Measurements from ENCODE around the gene RASD1.

The RASD1 gene

GRCh38 chr17:17518014-17518413 is 21.8 kb upstream of the RASD1 start:
- no peaks in the 10 kb centered on the region for H3K9me3 Mint-ChIP-seq
- ATAC-seq: no peak
- no peak overlapping the region for H3K4me3 Mint-ChIP-seq
- H3K36me3 Mint-ChIP-seq (ENCODE audit: low read depth): no peaks in the 10 kb centered on the region
- no peaks in the 10 kb centered on the region for H3K27me3 Mint-ChIP-seq
- H3K4me1 Mint-ChIP-seq: peaks cover 5% of the 10 kb centered on the region
- DNase-seq: no peak
- H3K27ac Mint-ChIP-seq: no peak overlapping the region

- Mint-ChIP-seq H3K27ac (no peak overlapping the region), H3K36me3 (ENCODE audit: low read depth) (no peaks in the 10 kb centered on the region), H3K9me3 (no peaks in the 10 kb centered on the region), H3K4me3 (no peak overlapping the region), H3K4me1 (peaks cover 5% of the 10 kb centered on the region), H3K27me3 (no peaks in the 10 kb centered on the region)
- DNase-seq: no peak
- ATAC-seq: no peak
Observed at GRCh38 chr17:17516941-17517720, 20.9 kb upstream of the RASD1 start.

DNA sequence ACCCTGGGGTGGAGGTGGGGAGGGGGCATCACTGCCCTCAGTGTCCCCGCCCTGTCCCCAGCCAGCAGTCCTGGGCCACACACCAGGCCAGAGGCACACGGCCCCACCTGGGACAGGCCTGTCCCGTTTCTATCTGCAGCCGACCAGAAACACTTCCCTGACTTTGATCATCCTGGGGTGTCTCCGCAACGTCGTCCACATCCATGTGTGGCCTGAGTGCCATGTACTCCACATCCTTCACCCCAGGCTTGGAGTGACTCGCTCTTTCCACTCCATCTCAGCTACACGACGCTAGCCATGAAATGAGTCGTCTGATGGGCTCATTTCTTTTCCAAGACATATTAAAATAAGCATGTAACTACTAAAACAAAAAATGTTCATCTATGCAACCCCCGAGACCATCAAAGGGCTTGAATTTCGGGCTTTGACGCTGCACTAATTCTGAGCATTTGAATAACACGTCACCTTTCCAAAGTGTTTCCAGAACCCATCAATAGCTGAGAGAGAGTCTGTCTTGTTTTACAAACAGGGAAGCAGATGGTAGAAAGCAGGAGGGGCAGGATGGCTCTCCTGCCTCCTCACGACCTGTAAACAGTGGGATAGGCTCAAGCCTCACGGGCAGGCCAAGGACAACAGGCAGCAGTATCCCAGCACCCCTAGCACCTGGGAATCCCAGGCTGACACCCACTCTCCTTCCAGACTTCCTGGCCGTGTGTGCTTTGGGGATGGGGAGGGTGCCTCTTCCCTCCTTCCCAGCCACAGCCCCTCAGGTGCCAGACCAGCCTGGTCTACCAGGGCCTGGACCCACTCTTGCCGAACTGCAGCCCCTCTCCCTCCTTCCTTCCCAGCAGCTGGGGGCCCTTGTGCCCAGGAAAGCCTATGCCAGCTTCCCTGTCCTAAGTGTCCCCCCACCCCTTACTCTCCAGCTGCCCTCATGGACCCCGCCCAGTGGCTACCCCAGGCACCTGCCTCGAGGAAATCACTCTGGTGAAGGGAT is 20.0 kb upstream of the RASD1 start:
- H3K27ac Mint-ChIP-seq: peak overlapping the region; percentile 6
- peak; percentile 48 for ATAC-seq

GRCh38 chr17:17514993-17515933 is 19.1 kb upstream of the RASD1 start:
- H3K27ac Mint-ChIP-seq: no peak overlapping the region
- DNase-seq: no peak
- H3K36me3 Mint-ChIP-seq (ENCODE audit: low read depth): no peaks in the 10 kb centered on the region
- H3K9me3 Mint-ChIP-seq: no peaks in the 10 kb centered on the region
- peaks cover 11% of the 10 kb centered on the region for H3K4me1 Mint-ChIP-seq
- no peak overlapping the region for H3K4me3 Mint-ChIP-seq
- no peak for ATAC-seq
- no peaks in the 10 kb centered on the region for H3K27me3 Mint-ChIP-seq

More for the DNA sequence above, 20.0 kb upstream of the RASD1 start:
- Mint-ChIP-seq H3K9me3 (no peaks in the 10 kb centered on the region), H3K36me3 (ENCODE audit: low read depth) (no peaks in the 10 kb centered on the region), H3K27me3 (no peaks in the 10 kb centered on the region), H3K4me3 (no peak overlapping the region), H3K4me1 (peaks cover 5% of the 10 kb centered on the region)
- DNase-seq: no peak

DNA sequence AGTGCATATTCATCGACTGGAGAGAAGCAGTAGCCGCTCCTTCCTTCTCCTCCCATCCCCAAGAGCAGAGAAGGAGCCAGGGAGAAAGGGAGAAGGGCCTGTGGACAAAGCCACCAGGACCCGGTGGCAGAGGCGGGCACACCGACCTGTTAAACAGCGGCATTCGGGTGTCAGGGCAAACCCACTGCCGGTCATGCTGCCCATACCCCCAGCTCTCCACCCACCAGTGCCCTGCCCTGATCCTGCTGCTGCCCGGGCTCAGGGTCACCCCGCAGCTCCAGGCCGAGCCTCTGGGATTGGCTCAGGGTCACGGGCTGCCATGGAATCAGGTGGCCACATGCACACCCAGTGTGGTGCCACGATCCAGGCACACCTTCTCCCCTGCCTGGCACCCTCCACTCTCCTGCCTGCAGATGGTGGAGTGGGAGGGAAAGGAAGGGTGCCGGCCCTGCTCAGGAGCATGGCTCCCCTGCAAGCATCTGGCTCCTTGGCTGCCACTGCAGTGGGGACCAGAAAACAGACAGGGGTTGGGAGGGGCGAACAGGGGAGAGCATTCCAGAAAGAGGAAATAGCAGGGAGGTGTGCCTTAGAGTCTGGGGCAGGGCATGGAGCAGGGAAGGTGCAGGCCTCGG is 18.3 kb upstream of the RASD1 start:
- no peak overlapping the region for H3K4me3 Mint-ChIP-seq
- H3K9me3 Mint-ChIP-seq: no peaks in the 10 kb centered on the region
- DNase-seq: no peak
- peaks cover 13% of the 10 kb centered on the region for H3K4me1 Mint-ChIP-seq
- no peaks in the 10 kb centered on the region for H3K36me3 Mint-ChIP-seq (ENCODE audit: low read depth)
- no peak for ATAC-seq
- H3K27ac Mint-ChIP-seq: no peak overlapping the region
- H3K27me3 Mint-ChIP-seq: no peaks in the 10 kb centered on the region

GRCh38 chr17:17513626-17514025 is 17.4 kb upstream of the RASD1 start:
- peaks cover 13% of the 10 kb centered on the region for H3K4me1 Mint-ChIP-seq
- DNase-seq (no peak), ATAC-seq (no peak)
- no peaks in the 10 kb centered on the region for H3K9me3 Mint-ChIP-seq
- no peak overlapping the region for H3K27ac Mint-ChIP-seq
- H3K4me3 Mint-ChIP-seq: no peak overlapping the region
- no peaks in the 10 kb centered on the region for H3K36me3 Mint-ChIP-seq (ENCODE audit: low read depth)
- H3K27me3 Mint-ChIP-seq: no peaks in the 10 kb centered on the region

DNA sequence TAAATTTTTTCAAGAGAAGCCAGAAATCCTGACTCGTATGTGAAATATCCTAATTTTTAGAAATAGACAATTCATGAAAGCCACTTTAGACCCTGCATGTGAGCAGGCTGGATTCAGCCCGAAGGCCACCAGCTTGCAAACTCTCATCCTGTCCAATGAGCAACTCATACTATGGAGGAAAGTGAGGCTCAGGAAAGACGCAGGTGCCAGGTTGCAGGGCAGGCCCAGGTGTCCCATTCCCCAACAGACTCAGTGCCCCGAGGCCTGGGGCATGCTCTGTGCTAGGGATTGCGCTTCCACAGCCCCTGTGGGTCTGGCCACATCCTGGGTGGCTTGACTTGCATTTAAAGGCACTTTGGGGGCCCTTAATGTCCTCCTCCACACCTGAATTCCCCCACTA is 16.7 kb upstream of the RASD1 start:
- no peaks in the 10 kb centered on the region for H3K9me3 Mint-ChIP-seq
- DNase-seq (no peak), ATAC-seq (no peak)
- H3K27me3 Mint-ChIP-seq: no peaks in the 10 kb centered on the region
- H3K4me1 Mint-ChIP-seq: peaks cover 13% of the 10 kb centered on the region
- no peak overlapping the region for H3K27ac Mint-ChIP-seq
- H3K4me3 Mint-ChIP-seq: no peak overlapping the region
- H3K36me3 Mint-ChIP-seq (ENCODE audit: low read depth): no peaks in the 10 kb centered on the region

DNA sequence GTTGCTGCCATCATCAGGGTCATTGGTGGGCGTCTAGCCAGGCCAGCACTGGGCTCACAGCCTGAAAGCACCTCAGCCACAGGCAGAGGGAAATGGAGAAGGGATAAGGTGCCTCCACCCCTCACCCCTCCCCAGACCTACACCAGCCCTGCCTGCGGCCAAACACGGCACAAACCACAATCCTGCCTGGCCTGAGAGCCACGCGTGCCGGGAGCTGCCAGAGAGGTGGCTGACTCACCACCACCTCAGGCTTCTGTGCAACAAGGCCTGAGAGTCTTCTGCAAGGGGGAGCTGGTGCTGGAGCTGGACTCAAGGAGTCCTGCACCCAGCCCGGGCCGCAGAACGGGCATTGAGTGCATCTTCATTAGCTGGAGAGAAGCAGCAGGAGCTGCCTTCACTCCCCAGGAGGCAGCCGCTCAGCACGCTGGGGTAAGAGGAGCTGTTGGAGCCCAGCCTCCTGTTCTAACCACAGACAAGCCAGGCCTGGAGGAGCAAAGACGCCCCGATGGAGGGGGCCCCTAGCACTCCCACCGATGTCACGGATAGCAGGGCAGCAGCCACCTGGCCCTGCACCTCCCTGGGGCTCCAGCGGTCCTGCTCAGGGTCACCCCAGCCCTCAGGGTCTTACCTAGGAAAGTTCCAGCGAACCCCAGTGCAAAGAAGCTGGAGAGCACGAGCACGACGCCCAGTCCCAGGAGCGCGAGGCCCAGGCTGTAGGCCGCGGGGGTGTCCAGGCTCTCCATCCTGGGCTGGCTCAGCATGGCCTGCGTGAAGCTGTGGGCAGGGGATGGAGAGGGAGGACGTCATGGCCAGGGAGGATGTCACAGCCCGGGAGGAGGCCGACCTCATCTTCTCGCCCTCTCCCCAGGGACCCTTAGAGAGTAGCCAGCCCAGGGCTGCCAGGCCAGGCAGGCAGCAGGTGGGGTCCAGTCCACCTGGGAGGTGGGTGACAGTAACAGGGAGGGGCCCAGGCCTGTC is 16.0 kb upstream of the RASD1 start:
- no peaks in the 10 kb centered on the region for H3K27me3 Mint-ChIP-seq
- H3K9me3 Mint-ChIP-seq: no peaks in the 10 kb centered on the region
- H3K36me3 Mint-ChIP-seq (ENCODE audit: low read depth): no peaks in the 10 kb centered on the region
- ATAC-seq (no peak), DNase-seq (no peak)
- no peak overlapping the region for H3K27ac Mint-ChIP-seq
- no peak overlapping the region for H3K4me3 Mint-ChIP-seq
- peaks cover 13% of the 10 kb centered on the region for H3K4me1 Mint-ChIP-seq

- Mint-ChIP-seq H3K27me3 (no peaks in the 10 kb centered on the region), H3K4me3 (no peak overlapping the region), H3K4me1 (peaks cover 13% of the 10 kb centered on the region), H3K27ac (peak overlapping the region; percentile 67), H3K9me3 (no peaks in the 10 kb centered on the region), H3K36me3 (ENCODE audit: low read depth) (no peaks in the 10 kb centered on the region)
- no peak for ATAC-seq
- DNase-seq: no peak
Observed at GRCh38 chr17:17511293-17511741, 15.1 kb upstream of the RASD1 start.

GRCh38 chr17:17510456-17511292 is 14.5 kb upstream of the RASD1 start:
- peak; percentile 26 for ATAC-seq
- no peak overlapping the region for H3K4me3 Mint-ChIP-seq

GRCh38 chr17:17509601-17510425 is 13.6 kb upstream of the RASD1 start:
- Mint-ChIP-seq H3K27me3 (no peaks in the 10 kb centered on the region), H3K27ac (peak overlapping the region; percentile 67), H3K9me3 (no peaks in the 10 kb centered on the region), H3K4me3 (no peak overlapping the region), H3K36me3 (ENCODE audit: low read depth) (no peaks in the 10 kb centered on the region), H3K4me1 (peaks cover 9% of the 10 kb centered on the region)
- ATAC-seq: no peak
- DNase-seq: no peak

More at GRCh38 chr17:17510456-17511292, 14.5 kb upstream of the RASD1 start:
- DNase-seq: no peak
- no peaks in the 10 kb centered on the region for H3K9me3 Mint-ChIP-seq
- no peaks in the 10 kb centered on the region for H3K36me3 Mint-ChIP-seq (ENCODE audit: low read depth)
- H3K27ac Mint-ChIP-seq: peak overlapping the region; percentile 67
- H3K4me1 Mint-ChIP-seq: peaks cover 9% of the 10 kb centered on the region
- H3K27me3 Mint-ChIP-seq: no peaks in the 10 kb centered on the region

Measured in activated naive CD8-positive, alpha-beta T cell treated with anti-CD3 and anti-CD28 coated beads, Interleukin-2, amount 50 U/mL, for 24 hours (primary cell).